Measurements from ENCODE around the gene AAK1.

- TF ChIP-seq, protein P1, sequence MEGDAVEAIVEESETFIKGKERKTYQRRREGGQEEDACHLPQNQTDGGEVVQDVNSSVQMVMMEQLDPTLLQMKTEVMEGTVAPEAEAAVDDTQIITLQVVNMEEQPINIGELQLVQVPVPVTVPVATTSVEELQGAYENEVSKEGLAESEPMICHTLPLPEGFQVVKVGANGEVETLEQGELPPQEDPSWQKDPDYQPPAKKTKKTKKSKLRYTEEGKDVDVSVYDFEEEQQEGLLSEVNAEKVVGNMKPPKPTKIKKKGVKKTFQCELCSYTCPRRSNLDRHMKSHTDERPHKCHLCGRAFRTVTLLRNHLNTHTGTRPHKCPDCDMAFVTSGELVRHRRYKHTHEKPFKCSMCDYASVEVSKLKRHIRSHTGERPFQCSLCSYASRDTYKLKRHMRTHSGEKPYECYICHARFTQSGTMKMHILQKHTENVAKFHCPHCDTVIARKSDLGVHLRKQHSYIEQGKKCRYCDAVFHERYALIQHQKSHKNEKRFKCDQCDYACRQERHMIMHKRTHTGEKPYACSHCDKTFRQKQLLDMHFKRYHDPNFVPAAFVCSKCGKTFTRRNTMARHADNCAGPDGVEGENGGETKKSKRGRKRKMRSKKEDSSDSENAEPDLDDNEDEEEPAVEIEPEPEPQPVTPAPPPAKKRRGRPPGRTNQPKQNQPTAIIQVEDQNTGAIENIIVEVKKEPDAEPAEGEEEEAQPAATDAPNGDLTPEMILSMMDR (IDR thresholded peaks at IDR 0.05) = no peak
- no peak for TF ChIP-seq POLR2A (IDR thresholded peaks at IDR 0.05)
Observed at GRCh38 chr2:69438580-69438979, 205.0 kb downstream of the AAK1 start.

All from lower leg skin (tissue), 3 donors.